K562 (cell line): Measurements from ENCODE around the gene SLC5A2. TPM values are rescaled to one million over a fixed set of nuclear protein-coding genes. Genes with fewer than 3 reads are reported as not detected.

Experiments
- CCNT2 ChIP-seq: IDR thresholded peaks from 2 replicates; pipeline ENCODE4 v1.6.1; 2011; ENCODE audit warnings: borderline replicate concordance, low read depth, mild to moderate bottlenecking, moderate library complexity, mixed read lengths, low read length; ENCODE audit not compliant: insufficient read length; ENCODE audit errors: extremely low read depth
- CSDE1 ChIP-seq, 2 experiments: fragments of 450-650 bp; IDR thresholded peaks; 2 replicates each; pipeline ENCODE4 v1.6.1; 2016; ENCODE audit warnings: mild to moderate bottlenecking in 1 of 2
- KDM5B ChIP-seq: fragments of 200-600 bp; sonication (generic); IDR thresholded peaks from 2 replicates; pipeline ENCODE4 v1.6.1; 2012; ENCODE audit warnings: low read depth, mild to moderate bottlenecking, moderate library complexity, low read length, control low read depth, inconsistent platforms; ENCODE audit not compliant: insufficient replicate concordance
- L3MBTL2 ChIP-seq: fragments of 450-650 bp; IDR thresholded peaks from 2 replicates; pipeline ENCODE4 v1.6.1; 2016; ENCODE audit warnings: mild to moderate bottlenecking, moderate library complexity
- NR2C1 ChIP-seq, 2 experiments: fragments of 450-650 bp; IDR thresholded peaks; 2 replicates each; pipeline ENCODE4 v1.6.1; 2017; ENCODE audit warnings: mild to moderate bottlenecking in 2 of 2, antibody characterized with exemption in 1 of 2, inconsistent platforms in 1 of 2, missing compliant biosample characterization in 1 of 2, missing genetic modification characterization in 1 of 2
- PRMT5 ChIP-seq: sonication (generic); formaldehyde crosslinking; IDR thresholded peaks from 2 replicates; pipeline ENCODE4 v1.5.0; 2020; ENCODE audit warnings: missing genetic modification reagents
- SETDB1 ChIP-seq: IDR thresholded peaks from one replicate; pipeline ENCODE4 v1.6.1; 2012; ENCODE audit warnings: low read length, control low read depth, inconsistent platforms
- TGIF2 ChIP-seq: sonication (generic); formaldehyde crosslinking; IDR thresholded peaks from 2 replicates; pipeline ENCODE4 v1.8.1; 2022; ENCODE audit warnings: mild to moderate bottlenecking, missing genetic modification reagents, moderate library complexity
- ZKSCAN3 ChIP-seq: fragments of 250-450 bp; sonication (Bioruptor Pico); IDR thresholded peaks from 2 replicates; pipeline ENCODE4 v1.4.0; 2020
- ZNF282 ChIP-seq: sonication (generic); formaldehyde crosslinking; IDR thresholded peaks from 2 replicates; pipeline ENCODE4 v1.8.1; 2023; ENCODE audit warnings: missing genetic modification reagents
- ZNF354B ChIP-seq: fragments of 250-450 bp; sonication (Bioruptor Pico); IDR thresholded peaks from 2 replicates; pipeline ENCODE4 v1.4.0; 2020
- ZNF586 ChIP-seq: fragments of 450-650 bp; formaldehyde crosslinking; conservative IDR thresholded peaks from 2 replicates; pipeline ENCODE4 v1.4.0; 2020; ENCODE audit warnings: mild to moderate bottlenecking, moderate library complexity
- polyA plus RNA-seq, 8 experiments: library from polyadenylated mRNA; depleted of rRNA in 4 of 8; stranded (reverse) in 5 of 8; unstranded in 3 of 8; fragments of >200 nt; fragmentation: Nextera tagmentation in 2 of 8; fragmentation: Illumina TruSeq in 1 of 8; extraction: Ambion mirVana in 2 of 8; extraction: Trizol in 1 of 8; gene quantifications; 2 replicates each; pipeline versions ENCODE4 v1.2.1 to v1.2.3, GENCODE V29; 2011 to 2014; ENCODE audit warnings: inconsistent platforms in 1 of 8, missing spikeins in 1 of 8
- total RNA-seq, 7 experiments: library from RNA; depleted of rRNA in 6 of 7; stranded (reverse); fragments of >200 nt in 6 of 7; fragmentation: Illumina TruSeq in 2 of 7; extraction: Trizol in 2 of 7; gene quantifications; 2 replicates each; pipeline versions ENCODE4 v1.2.1 to v1.2.3, GENCODE V29; 2011 to 2021; ENCODE audit warnings: low replicate concordance in 1 of 7
- TF ChIP-seq, protein P1 (sequence below): fragments of 250-450 bp; sonication (Bioruptor Pico); IDR thresholded peaks from 2 replicates; pipeline ENCODE4 v1.8.0; 2022; ENCODE audit warnings: moderate library complexity, mild to moderate bottlenecking, inconsistent platforms
- TF ChIP-seq, protein P2 (sequence below): fragments of 450-650 bp; IDR thresholded peaks from 2 replicates; pipeline ENCODE4 v1.6.1; 2016; ENCODE audit warnings: low read depth
- TF ChIP-seq, protein P3 (sequence below): fragments of 250-450 bp; sonication (Bioruptor Pico); IDR thresholded peaks from 2 replicates; pipeline ENCODE4 v1.5.0; 2020; ENCODE audit warnings: mild to moderate bottlenecking, borderline replicate concordance

SLC5A2 gene
- total and polyA plus RNA-seq, 9 of the 15 experiments (the other 6 are each of a cell fraction or from before 2014, with no cell fraction given): 0.07 to 2.7 (median 2.2) TPM; not detected in 6

DNA sequence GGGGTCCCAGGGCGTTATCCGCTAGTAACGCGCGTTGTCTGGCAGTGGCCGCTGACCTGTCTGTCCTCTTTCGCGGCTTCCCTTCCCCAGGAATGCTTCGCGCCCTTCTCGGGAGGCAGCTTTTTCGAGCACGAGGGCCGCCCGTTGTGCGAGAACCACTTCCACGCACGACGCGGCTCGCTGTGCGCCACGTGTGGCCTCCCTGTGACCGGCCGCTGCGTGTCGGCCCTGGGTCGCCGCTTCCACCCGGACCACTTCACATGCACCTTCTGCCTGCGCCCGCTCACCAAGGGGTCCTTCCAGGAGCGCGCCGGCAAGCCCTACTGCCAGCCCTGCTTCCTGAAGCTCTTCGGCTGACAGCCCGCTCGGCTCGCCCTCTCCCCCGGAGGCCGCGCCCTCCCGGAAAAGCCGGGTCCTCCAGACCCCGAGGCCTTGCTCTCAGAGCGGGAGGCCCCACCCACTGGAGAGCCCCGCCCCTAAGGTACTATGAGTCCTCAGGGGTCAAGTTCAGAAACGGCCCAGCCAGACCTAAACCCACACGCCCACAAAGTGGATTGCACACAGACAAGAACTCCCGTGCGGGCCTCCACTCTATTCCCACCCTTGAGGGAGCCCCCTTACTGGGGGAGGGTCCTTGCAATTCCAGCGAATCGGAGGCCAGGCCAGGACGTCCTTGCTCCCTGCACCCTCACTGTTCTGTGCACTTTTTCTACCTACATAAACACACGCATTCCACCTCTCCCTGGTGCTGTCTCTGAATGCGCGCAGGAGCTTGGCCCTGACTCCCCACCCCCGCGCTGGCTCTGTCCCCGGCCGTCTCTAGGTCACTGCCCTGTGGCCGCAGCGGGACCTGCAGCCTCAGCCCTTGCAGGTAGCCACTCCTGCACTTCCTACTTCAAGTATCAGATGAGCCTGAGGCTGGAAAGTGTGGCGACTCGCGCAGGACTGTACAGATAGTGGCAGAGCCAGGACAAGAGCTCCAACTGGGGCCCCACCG lies 5.4 kb upstream of the SLC5A2 start (continued):
- no peak for TF ChIP-seq KDM5B
- TF ChIP-seq L3MBTL2: peak; percentile 98
- TF ChIP-seq, protein P1, sequence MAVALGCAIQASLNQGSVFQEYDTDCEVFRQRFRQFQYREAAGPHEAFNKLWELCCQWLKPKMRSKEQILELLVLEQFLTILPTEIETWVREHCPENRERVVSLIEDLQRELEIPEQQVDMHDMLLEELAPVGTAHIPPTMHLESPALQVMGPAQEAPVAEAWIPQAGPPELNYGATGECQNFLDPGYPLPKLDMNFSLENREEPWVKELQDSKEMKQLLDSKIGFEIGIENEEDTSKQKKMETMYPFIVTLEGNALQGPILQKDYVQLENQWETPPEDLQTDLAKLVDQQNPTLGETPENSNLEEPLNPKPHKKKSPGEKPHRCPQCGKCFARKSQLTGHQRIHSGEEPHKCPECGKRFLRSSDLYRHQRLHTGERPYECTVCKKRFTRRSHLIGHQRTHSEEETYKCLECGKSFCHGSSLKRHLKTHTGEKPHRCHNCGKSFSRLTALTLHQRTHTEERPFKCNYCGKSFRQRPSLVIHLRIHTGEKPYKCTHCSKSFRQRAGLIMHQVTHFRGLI (CRISPR knock-in tag): no peak
- TF ChIP-seq ZNF354B (CRISPR knock-in tag): no peak
- TF ChIP-seq ZNF282 (CRISPR knock-in tag): no peak
- no peak for TF ChIP-seq SETDB1
- TF ChIP-seq, protein P2, sequence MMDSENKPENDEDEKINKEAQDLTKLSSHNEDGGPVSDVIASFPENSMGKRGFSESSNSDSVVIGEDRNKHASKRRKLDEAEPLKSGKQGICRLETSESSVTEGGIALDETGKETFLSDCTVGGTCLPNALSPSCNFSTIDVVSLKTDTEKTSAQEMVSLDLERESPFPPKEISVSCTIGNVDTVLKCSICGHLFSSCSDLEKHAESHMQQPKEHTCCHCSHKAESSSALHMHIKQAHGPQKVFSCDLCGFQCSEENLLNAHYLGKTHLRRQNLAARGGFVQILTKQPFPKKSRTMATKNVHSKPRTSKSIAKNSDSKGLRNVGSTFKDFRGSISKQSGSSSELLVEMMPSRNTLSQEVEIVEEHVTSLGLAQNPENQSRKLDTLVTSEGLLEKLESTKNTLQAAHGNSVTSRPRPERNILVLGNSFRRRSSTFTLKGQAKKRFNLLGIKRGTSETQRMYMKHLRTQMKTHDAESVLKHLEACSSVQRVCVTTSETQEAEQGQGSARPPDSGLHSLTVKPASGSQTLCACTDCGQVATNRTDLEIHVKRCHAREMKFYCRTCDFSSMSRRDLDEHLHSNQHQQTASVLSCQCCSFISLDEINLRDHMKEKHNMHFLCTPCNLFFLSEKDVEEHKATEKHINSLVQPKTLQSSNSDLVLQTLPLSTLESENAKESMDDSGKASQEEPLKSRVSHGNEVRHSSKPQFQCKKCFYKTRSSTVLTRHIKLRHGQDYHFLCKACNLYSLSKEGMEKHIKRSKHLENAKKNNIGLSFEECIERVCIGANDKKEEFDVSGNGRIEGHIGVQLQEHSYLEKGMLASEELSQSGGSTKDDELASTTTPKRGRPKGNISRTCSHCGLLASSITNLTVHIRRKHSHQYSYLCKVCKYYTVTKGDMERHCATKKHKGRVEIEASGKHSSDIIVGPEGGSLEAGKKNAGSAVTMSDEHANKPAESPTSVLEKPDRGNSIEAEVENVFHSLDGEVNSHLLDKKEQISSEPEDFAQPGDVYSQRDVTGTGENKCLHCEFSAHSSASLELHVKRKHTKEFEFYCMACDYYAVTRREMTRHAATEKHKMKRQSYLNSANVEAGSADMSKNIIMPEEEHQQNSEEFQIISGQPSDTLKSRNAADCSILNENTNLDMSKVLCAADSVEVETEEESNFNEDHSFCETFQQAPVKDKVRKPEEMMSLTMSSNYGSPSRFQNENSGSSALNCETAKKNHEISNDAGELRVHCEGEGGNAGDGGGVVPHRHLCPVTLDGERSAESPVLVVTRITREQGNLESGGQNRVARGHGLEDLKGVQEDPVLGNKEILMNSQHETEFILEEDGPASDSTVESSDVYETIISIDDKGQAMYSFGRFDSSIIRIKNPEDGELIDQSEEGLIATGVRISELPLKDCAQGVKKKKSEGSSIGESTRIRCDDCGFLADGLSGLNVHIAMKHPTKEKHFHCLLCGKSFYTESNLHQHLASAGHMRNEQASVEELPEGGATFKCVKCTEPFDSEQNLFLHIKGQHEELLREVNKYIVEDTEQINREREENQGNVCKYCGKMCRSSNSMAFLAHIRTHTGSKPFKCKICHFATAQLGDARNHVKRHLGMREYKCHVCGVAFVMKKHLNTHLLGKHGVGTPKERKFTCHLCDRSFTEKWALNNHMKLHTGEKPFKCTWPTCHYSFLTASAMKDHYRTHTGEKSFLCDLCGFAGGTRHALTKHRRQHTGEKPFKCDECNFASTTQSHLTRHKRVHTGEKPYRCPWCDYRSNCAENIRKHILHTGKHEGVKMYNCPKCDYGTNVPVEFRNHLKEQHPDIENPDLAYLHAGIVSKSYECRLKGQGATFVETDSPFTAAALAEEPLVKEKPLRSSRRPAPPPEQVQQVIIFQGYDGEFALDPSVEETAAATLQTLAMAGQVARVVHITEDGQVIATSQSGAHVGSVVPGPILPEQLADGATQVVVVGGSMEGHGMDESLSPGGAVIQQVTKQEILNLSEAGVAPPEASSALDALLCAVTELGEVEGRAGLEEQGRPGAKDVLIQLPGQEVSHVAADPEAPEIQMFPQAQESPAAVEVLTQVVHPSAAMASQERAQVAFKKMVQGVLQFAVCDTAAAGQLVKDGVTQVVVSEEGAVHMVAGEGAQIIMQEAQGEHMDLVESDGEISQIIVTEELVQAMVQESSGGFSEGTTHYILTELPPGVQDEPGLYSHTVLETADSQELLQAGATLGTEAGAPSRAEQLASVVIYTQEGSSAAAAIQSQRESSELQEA: no peak
- no peak for TF ChIP-seq TGIF2 (CRISPR knock-in tag)
- TF ChIP-seq CCNT2: peak; percentile 30
- no peak for TF ChIP-seq ZKSCAN3 (CRISPR knock-in tag)
- TF ChIP-seq, protein P3, sequence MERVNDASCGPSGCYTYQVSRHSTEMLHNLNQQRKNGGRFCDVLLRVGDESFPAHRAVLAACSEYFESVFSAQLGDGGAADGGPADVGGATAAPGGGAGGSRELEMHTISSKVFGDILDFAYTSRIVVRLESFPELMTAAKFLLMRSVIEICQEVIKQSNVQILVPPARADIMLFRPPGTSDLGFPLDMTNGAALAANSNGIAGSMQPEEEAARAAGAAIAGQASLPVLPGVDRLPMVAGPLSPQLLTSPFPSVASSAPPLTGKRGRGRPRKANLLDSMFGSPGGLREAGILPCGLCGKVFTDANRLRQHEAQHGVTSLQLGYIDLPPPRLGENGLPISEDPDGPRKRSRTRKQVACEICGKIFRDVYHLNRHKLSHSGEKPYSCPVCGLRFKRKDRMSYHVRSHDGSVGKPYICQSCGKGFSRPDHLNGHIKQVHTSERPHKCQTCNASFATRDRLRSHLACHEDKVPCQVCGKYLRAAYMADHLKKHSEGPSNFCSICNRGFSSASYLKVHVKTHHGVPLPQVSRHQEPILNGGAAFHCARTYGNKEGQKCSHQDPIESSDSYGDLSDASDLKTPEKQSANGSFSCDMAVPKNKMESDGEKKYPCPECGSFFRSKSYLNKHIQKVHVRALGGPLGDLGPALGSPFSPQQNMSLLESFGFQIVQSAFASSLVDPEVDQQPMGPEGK (CRISPR knock-in tag): no peak
- TF ChIP-seq ZNF586 (CRISPR knock-in tag): no peak
- no peak for TF ChIP-seq PRMT5 (CRISPR knock-in tag)
- TF ChIP-seq NR2C1 (IDR thresholded peaks at IDR 0.05): peak; percentile 64
- TF ChIP-seq NR2C1 (tag; IDR thresholded peaks at IDR 0.05): 0 out of 2 replicates have a peak, but pooled peaks have one; percentile 42
- no peak for TF ChIP-seq CSDE1 (IDR thresholded peaks at IDR 0.05)
